ENCODE results near the gene DMRTA1.
"Not testable (repeated sequence)": the region's sequence is repeated elsewhere in the genome, so short reads cannot be mapped to it uniquely, and the experiment has no call there.

DMRTA1 gene

DNA sequence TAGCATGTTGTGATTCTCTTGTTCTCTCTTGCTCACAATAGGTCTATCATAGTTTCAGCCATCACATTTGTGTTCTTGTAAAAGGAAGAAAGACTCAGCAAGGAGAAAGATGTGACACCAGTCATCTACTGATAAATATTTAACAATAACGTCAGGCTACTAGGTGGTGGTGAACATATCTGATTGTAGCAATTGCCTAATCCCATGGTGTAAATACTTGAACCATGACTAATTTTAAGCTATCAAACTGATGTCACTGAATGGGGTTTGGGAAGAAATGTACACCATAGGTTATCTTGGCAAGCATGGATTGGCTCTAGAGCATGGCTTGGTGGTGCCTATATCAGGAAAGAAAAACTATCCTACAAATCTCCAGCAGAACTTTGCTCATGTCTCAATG, 16.6 kb downstream of the DMRTA1 start:
- DNase-seq: no peak

DNA sequence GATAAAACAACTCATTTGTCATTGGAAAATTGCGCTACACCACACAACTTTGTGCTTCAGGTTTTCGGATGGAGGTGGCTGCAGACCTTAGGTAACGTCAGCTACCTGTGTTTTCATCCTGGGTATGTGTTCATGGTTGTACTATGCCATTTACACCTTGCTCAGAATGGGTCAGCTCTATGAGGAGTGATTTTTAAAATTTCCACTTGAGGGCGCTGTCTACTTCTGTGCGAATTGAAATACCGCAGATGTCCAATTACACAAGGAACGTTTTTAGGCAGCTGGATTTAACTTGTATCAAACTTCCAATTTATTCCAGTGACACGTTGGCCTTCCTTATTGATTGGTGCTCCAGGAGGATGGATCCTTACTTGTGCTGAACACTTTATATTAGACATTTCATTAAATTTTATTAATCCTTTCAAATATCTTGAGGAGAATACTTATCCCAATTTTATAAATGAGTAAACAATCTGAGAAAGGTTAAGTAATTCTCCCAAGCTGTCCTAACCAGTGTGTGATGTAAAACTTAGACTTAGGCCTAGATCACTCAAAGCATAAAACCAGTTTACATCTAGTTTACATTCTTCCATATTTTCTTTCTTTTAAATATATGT, 23.4 kb downstream of the DMRTA1 start:
- DNase-seq: no peak

DNA sequence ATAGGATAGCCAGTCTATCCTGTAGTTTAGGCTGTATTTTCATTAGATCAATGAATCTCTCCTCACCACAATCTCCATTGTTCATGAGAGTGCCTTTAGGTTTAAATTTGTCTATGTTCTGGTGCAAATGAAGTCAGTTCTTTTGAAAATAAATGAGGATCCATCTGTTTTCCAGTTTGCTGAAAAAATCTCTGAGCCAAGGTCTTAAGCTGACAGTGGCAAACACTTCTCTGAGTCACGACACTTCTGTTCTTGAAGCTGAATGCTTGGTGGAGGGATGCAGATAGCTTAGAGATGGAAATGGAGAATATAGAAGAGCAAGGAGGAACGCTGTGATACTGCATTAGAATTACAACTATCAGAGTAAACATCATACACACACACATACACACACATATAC, 34.9 kb downstream of the DMRTA1 start:
- no peak for DNase-seq

DNA sequence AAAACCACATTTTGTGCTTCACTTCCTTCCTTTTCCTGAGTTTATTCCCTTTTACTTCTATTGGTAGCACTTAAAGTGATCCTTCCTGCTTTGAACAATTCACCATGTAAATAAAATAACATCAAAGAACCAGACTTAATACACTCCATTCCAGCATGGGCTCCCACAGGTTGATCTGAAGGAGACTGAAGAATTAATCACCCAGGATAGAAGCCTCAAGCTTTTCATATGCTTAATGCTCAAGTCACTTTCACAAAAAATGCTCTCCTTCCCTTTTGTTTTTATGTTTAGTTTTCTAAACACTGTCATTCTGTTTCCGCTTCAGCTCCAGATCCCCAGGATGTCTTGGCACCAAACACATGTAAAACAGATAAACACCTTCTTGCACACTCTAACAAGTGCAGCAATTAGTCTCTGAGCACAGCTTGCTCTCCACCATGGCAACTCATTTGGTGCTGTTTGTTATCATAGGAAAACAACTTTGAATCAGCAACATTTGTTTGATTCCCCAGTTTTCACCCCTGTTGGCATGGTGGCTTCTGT, 37.0 kb downstream of the DMRTA1 start:
- DNase-seq: no peak

DNA sequence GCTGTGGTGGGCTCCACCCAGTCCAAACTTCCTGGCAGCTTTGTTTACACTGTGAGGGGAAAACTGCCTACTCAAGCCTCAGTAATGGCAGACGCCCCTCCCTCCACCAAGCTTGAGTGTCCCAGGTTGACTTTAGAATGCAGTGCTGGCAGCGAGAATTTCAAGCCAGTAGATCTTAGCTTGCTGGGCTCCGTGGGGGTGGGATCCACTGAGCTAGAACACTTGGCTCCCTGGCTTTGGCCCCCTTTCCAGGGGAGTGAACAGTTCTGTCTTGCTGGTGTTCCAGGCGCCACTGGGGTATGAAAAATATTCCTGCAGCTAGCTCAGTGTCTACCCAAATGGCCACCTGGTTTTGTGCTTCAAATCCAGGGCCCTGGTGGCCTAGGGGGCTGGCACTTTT, 49.6 kb downstream of the DMRTA1 start:
- not testable (repeated sequence) for DNase-seq
